GM18520 (cell line): ENCODE results near the gene LYG2.
"Not testable (repeated sequence)": the region's sequence is repeated elsewhere in the genome, so short reads cannot be mapped to it uniquely, and the experiment has no call there.

Experiments used
- ATAC-seq: cut with Tn5 transposase; IDR thresholded peaks from one replicate; pipeline ENCODE4 v1.9.1; 2021; ENCODE audit not compliant: unreplicated experiment

LYG2 gene

DNA sequence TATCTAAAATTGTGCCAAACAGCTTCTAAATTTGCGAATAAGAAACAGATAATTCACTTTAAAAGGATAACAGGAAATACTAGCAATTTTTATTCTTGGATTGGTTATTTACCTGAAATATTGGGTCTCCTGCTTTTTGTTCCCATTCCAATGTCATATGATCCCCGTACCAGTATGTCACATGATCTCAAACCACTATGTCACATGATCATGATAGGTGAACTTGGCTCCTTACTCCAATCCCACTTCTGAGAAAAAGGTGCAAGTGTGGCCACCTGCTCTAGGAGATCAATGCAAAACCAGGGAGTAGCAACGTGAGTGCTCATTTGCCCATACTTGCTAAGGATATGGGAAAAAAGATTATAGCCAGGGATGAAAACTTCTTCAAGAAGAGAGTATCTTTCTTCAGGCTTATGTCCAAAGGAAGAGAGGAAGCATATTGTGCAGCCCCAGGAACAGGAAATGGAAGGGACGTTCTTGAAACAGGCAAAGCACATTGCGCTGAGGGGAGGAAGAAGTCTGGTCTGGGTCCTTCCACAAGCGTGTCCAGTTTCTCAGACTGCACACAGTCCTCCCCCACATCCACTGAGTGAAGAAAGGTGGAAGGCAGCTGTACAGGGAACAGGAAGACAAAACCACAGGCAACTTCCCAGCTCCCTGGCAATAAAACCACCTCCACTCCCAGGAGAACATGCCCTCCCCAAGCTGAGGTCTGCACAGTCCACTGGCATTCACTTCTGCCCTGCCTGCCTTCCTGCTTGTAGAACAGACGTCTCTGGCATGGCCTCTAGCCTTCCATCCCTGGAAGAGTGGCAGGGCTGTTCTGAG lies at the start of gene LYG2:
LYG2 (minus strand) TSS at position 176 of the 828 bp plus-strand sequence. CDS start 1,406 bp downstream, outside the sequence.
- no peak for ATAC-seq

DNA sequence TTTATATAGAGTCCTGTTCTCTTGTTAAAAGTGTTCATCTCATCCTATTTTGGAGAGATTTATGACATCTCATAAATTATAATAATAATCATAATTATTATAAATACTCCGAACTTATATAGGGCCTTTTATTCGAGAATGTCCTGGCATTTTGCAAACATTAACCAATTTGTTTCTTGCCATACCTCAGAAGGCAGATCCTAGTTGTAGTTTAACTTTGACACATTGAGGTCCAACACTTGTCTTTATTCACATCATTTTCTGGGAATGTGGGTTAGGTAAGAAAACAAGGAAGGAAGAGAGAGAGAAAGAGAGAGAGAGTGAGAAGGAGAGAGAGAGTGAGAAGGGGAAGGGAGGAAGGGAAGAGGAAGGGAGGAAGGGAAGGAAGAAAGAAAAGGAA lies 45.6 kb upstream of the LYG2 start, which contains the start of gene LYG1:
LYG1 (minus strand) TSS at position 101 of the 400 bp plus-strand sequence. CDS start 5,527 bp downstream, outside the sequence.
- not testable (repeated sequence) for ATAC-seq

- ATAC-seq = no peak
Observed at GRCh38 chr2:99299580-99299979, 44.1 kb upstream of the LYG2 start.

GRCh38 chr2:99297994-99298393 lies 42.5 kb upstream of the LYG2 start:
- ATAC-seq = no peak

DNA sequence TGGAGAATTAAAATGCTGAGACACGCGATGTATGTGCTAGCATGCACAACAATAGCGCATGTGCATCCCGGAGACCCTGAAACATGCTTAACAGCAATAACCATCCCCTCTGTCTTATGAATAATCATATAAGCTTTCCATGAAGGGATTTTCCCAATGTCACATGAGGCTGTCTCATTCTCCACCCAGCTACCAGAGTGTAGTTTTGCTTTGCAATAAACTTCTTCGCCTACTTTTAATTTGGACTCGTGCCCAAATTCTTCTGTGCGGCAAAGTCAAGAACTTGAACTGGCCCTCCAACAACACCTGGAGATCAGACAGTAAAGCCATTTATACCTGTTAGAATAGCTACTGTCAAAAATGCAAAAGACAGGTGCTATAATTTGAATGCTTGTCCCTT lies 30.1 kb upstream of the LYG2 start:
- no peak for ATAC-seq

DNA sequence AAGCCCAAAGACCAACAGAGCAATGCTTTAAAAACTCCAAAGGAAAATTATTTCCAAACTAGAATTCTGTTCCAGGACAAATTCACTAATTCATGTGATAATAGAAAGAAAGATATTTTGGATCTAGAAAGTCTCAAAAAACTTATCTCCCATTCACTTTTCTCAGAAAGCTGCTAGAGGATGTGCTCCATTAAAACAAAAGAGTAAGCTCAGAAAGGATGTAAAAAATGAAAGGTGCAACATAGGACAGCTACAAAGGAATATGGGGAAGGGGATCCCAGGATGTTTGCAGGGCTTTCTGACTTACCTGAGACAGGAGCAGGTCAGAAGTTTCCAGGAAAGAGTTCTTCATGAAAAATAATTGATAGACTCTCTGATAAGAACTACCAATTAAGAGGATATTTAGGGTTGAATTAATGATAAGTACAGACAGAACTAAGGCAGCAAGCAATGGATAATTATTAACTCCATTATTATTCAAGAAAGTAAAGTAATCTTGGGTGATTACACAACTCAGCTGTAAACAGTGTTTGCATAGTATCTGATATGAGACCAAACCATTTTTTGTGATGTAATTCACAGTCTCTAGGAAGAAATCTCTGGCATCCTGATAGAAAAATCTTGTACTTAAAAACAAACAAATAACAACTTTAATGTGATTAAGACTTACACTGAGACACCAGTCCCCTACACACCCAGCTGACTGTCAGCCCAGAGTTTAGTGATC lies 24.7 kb upstream of the LYG2 start:
- ATAC-seq = no peak

DNA sequence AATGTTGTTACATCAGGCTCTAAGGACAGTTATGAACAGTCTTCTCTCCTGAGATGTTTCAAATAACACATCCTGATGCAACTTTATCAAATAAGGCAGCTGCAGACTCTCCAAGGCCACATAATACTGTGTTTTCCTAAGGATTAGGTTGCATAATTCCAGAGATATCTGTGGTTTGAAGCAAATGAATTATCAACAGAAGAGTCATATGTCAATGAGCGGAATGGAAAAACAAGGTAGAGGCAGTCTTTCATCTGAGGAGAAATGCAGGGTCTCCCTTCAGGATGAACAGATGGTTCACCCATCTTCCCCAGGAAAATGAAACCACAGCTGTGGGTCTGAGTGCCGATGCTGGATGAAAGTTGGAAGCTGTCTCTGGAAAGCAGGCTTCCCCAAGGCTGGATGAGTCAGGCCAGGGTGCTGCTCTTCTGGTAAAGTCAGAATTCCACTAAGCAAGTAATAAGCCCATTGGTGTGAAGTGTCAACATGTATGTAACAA lies 23.4 kb upstream of the LYG2 start:
- ATAC-seq = no peak

GRCh38 chr2:99278195-99278765 lies 22.8 kb upstream of the LYG2 start:
- ATAC-seq = not testable (repeated sequence)

DNA sequence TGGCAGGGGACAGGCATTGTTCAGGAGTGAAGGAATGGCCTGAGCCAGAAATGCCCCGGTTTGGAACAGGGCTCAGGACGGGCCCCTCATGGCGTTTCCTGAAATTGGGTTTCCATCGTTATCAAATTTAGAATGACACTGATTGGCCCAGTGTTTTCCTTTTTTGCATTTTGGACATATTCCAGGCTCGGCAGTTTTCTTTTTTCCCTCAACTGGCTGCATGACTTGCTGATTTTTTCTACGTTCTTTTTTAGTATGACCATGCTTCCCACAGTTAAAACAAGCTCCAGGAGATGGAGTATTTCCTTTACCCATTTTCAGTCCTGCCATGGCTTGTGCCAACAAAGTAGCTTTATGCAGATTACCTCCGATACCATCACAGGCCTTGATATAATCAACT lies 20.4 kb upstream of the LYG2 start:
- no peak for ATAC-seq

- no peak for ATAC-seq
Observed at GRCh38 chr2:99261242-99261641, 5.8 kb upstream of the LYG2 start.

GRCh38 chr2:99260184-99260583 lies 4.7 kb upstream of the LYG2 start:
- no peak for ATAC-seq

GRCh38 chr2:99259465-99259864 lies 4.0 kb upstream of the LYG2 start:
- no peak for ATAC-seq

DNA sequence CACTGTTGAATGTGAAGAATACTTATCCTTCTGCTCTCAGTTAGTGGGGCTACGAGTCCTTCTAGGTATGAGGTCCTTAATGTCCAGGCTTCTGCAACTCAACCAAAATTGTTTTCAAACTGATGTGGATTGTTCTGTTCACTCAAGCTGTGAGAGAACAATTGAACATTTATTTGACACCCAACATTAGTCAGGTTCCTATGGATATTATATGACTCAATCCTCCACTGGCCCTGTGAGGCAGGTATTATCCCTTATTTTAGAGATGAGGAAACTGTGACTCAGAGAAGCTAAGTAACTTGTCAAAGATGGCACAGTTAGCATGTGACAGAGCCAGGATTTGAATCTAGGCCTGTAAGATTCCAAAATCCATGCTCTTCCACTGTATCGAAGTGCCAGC lies 1.2 kb upstream of the LYG2 start:
- no peak for ATAC-seq

DNA sequence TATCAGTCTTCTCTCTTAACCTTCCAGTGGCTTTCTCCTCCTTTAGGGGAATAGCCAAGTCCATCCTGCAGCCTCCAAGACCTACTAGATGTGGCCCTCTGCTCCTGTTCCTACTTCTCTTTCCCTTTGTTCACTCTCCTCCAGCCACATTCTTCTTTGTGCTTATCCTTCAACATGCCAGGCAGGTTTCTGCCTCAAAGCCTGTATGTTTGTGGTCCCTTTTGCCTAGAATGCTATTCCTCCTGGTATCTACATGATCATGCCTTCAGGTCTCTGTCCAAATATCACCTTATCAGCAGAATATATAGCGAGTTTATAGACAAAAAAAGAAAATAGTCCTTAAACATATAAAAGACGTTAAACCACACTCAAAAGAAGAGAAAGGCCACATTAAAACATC lies 5.5 kb downstream of the LYG2 start:
- no peak for ATAC-seq

DNA sequence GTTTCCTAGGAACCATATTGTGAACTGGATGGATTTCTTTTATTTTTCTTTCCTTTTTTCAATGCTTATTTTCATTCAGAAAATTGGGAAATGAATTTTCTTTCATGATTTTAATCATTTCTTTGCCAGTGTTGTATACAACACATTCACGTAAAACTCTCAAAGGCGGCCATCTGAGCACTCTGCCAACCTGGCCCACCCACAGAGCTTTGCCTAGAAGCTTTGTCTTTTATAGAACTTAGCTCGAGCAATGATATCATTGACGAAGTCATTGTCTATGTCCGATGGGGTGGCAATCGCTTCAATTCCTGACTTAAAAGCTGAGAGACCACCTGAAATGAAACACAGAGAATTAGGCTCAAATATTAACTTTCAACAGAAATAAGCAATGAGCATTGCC lies 13.3 kb downstream of the LYG2 start:
- ATAC-seq = no peak

GRCh38 chr2:99240431-99240830 lies 15.0 kb downstream of the LYG2 start:
- ATAC-seq = no peak

- no peak for ATAC-seq
Observed at GRCh38 chr2:99238599-99238998, 16.9 kb downstream of the LYG2 start.

GRCh38 chr2:99233177-99233576 lies 22.3 kb downstream of the LYG2 start:
- not testable (repeated sequence) for ATAC-seq

GRCh38 chr2:99217929-99218501 lies 37.5 kb downstream of the LYG2 start:
- ATAC-seq = no peak

GRCh38 chr2:99216096-99216495 lies 39.4 kb downstream of the LYG2 start:
- ATAC-seq = no peak

DNA sequence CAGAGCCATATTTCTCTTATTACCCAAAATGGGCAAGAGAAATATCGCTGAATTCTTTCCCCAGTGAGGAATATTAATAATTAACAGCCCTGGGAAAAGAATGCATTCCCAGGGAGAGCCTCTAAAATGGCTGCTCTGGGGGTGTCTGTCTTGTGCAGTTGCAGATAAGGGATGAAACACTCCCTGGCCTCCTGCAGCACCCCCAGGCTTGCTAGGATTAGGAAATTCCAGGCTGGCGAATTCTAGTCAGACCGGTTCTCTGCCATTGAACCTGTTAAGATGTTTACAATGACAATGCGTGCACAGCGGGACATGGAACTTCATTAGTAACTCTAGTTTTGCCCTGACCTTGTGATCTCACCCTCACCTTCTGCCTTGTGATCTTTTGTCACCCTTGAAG lies 50.0 kb downstream of the LYG2 start:
- no peak for ATAC-seq
